Stimulated activated naive CD8-positive, alpha-beta T cell treated with anti-CD3 and anti-CD28 coated beads, Interleukin-15, amount 100 ng/mL, for 72 hours (primary cell): Measurements from ENCODE around the gene AP1B1.

ENCODE experiments used
- ATAC-seq: fragments of 150-1000 bp; cut with Tn5 transposase; 2 replicates; pipeline ENCODE4 v1.10.0; 2021; ENCODE audit warnings: mild to moderate bottlenecking, moderate library complexity
- DNase-seq, 2 donors: peaks; one replicate each; pipeline ENCODE4 v3.0.0; 2021 to 2022
- H3K27ac Mint-ChIP-seq, 2 donors: one replicate each; pipeline ENCODE4 v1.8.0; 2022; ENCODE audit warnings: mild to moderate bottlenecking in 2 of 2, mixed read lengths in 2 of 2, moderate library complexity in 2 of 2
- H3K27me3 Mint-ChIP-seq: one replicate; pipeline ENCODE4 v1.8.0; 2022; ENCODE audit warnings: mixed read lengths
- H3K4me1 Mint-ChIP-seq: one replicate; pipeline ENCODE4 v1.8.0; 2022; ENCODE audit warnings: mild to moderate bottlenecking, mixed read lengths
- H3K4me3 Mint-ChIP-seq, 2 donors: one replicate each; pipeline ENCODE4 v1.8.0; 2022; ENCODE audit warnings: mild to moderate bottlenecking in 2 of 2, mixed read lengths in 2 of 2, moderate library complexity in 1 of 2
- H3K9me3 Mint-ChIP-seq, 2 donors: one replicate each; pipeline ENCODE4 v1.8.0; 2022; ENCODE audit warnings: mixed read lengths in 2 of 2

Gene AP1B1

GRCh38 chr22:29396126-29396525 lies 7.8 kb upstream of the AP1B1 start:
- peaks cover 10% of the 10 kb centered on the region for H3K4me1 Mint-ChIP-seq
- no peaks in the 10 kb centered on the region for H3K9me3 Mint-ChIP-seq
- DNase-seq (no peak), ATAC-seq (no peak)
- no peak overlapping the region for H3K4me3 Mint-ChIP-seq
- no peaks in the 10 kb centered on the region for H3K27me3 Mint-ChIP-seq
- H3K27ac Mint-ChIP-seq, result no peak overlapping the region

GRCh38 chr22:29394931-29395581 lies 6.7 kb upstream of the AP1B1 start:
- H3K9me3 Mint-ChIP-seq, result no peaks in the 10 kb centered on the region
- no peak overlapping the region for H3K4me3 Mint-ChIP-seq
- ATAC-seq, result peak; percentile 92
- no peaks in the 10 kb centered on the region for H3K27me3 Mint-ChIP-seq
- no peak overlapping the region for H3K27ac Mint-ChIP-seq
- peak; percentile 49 to 56 for DNase-seq
- peaks cover 10% of the 10 kb centered on the region for H3K4me1 Mint-ChIP-seq

DNA sequence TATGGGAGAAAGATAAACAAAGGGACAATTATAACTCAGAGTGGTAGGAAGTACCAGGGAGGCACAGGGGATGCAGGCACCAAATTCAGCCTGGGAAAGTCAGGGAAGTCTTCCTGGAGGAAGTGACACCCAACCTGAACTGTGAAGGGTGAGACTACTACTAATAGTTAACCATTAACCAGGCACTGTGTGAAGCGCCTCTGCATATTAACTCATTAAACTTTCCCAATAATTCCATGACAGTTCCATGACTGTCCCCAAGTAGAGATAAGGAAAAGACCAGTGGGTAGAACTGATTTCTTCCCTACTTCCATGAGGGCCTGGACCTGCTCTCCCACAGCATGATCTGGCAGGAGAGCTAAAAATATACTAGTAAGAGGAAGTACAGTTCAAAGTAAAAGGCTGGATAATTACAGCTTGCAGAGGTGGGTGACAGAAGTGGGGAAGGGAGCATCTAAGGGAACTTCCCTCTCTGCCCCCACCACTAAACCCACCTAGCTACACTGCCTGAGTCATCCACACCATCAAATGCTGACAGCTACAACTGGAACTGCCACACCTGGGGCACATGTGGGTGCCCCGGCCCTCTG lies 4.7 kb upstream of the AP1B1 start:
- H3K27ac Mint-ChIP-seq, result peak overlapping the region in 1 of 2 donors; percentile 75
- peaks cover 19% of the 10 kb centered on the region for H3K4me1 Mint-ChIP-seq

GRCh38 chr22:29391546-29391945 lies 3.2 kb upstream of the AP1B1 start:
- Mint-ChIP-seq H3K27ac (no peak overlapping the region), H3K27me3 (no peaks in the 10 kb centered on the region), H3K4me1 (peaks cover 33% of the 10 kb centered on the region), H3K4me3 (no peak overlapping the region), H3K9me3 (no peaks in the 10 kb centered on the region)
- DNase-seq (no peak), ATAC-seq (no peak)

More for the DNA sequence above, 4.7 kb upstream of the AP1B1 start:
- ATAC-seq (no peak), DNase-seq (no peak)
- Mint-ChIP-seq H3K9me3 (no peaks in the 10 kb centered on the region), H3K27me3 (no peaks in the 10 kb centered on the region), H3K4me3 (no peak overlapping the region)

GRCh38 chr22:29390270-29390669 lies 1.9 kb upstream of the AP1B1 start:
- Mint-ChIP-seq H3K4me1 (peaks cover 45% of the 10 kb centered on the region), H3K27me3 (no peaks in the 10 kb centered on the region), H3K4me3 (no peak overlapping the region), H3K9me3 (no peaks in the 10 kb centered on the region), H3K27ac (no peak overlapping the region)
- ATAC-seq (no peak), DNase-seq (no peak)

GRCh38 chr22:29388759-29389090 lies 355 bp upstream of the AP1B1 start:
- DNase-seq (no peak), ATAC-seq (peak; percentile 29)
- Mint-ChIP-seq H3K27ac (peak overlapping the region; percentile 96 to 98), H3K4me1 (peaks cover 49% of the 10 kb centered on the region), H3K27me3 (no peaks in the 10 kb centered on the region), H3K9me3 (no peaks in the 10 kb centered on the region), H3K4me3 (peak overlapping the region; percentile 93 to 96)

GRCh38 chr22:29386708-29387107 lies 1.7 kb downstream of the AP1B1 start:
- peaks cover 58% of the 10 kb centered on the region for H3K4me1 Mint-ChIP-seq

GRCh38 chr22:29385748-29386147 lies 2.6 kb downstream of the AP1B1 start:
- DNase-seq (no peak), ATAC-seq (no peak)
- Mint-ChIP-seq H3K4me1 (peaks cover 65% of the 10 kb centered on the region), H3K27me3 (no peaks in the 10 kb centered on the region), H3K9me3 (no peaks in the 10 kb centered on the region), H3K4me3 (peak overlapping the region; percentile 0 to 16), H3K27ac (peak overlapping the region in 1 of 2 donors; percentile 12)

More at GRCh38 chr22:29386708-29387107, 1.7 kb downstream of the AP1B1 start:
- Mint-ChIP-seq H3K4me3 (peak overlapping the region; percentile 93 to 96), H3K27me3 (no peaks in the 10 kb centered on the region), H3K9me3 (no peaks in the 10 kb centered on the region), H3K27ac (peak overlapping the region in 1 of 2 donors; percentile 21)
- no peak for DNase-seq
- ATAC-seq, result no peak

GRCh38 chr22:29385151-29385704 lies 3.1 kb downstream of the AP1B1 start:
- DNase-seq, result no peak
- H3K27me3 Mint-ChIP-seq, result no peaks in the 10 kb centered on the region
- no peak for ATAC-seq
- no peak overlapping the region for H3K4me3 Mint-ChIP-seq
- peak overlapping the region in 1 of 2 donors; percentile 7 for H3K27ac Mint-ChIP-seq
- no peaks in the 10 kb centered on the region for H3K9me3 Mint-ChIP-seq
- peaks cover 71% of the 10 kb centered on the region for H3K4me1 Mint-ChIP-seq

DNA sequence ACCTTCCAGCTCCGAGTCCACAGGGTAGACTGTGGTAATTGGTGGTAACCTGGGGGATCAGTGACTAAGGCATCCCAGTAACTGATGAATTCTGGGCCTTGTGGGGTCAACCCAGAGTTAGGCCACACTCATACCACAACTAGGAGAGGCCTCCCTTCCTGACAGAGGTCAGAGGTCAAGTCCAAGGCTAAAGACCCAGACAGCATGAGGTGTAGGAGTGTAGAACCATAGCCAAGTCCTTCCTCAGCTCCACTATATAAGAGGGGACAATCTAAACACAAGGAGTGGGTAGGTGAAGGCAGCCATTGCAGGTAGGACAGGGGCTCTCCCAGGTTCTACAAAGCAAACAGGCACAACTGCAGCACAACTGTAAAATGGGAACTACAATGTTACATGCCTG lies 4.6 kb downstream of the AP1B1 start:
- Mint-ChIP-seq H3K27me3 (no peaks in the 10 kb centered on the region), H3K27ac (no peak overlapping the region), H3K9me3 (no peaks in the 10 kb centered on the region), H3K4me1 (peaks cover 72% of the 10 kb centered on the region), H3K4me3 (no peak overlapping the region)
- DNase-seq, result no peak
- ATAC-seq, result no peak

DNA sequence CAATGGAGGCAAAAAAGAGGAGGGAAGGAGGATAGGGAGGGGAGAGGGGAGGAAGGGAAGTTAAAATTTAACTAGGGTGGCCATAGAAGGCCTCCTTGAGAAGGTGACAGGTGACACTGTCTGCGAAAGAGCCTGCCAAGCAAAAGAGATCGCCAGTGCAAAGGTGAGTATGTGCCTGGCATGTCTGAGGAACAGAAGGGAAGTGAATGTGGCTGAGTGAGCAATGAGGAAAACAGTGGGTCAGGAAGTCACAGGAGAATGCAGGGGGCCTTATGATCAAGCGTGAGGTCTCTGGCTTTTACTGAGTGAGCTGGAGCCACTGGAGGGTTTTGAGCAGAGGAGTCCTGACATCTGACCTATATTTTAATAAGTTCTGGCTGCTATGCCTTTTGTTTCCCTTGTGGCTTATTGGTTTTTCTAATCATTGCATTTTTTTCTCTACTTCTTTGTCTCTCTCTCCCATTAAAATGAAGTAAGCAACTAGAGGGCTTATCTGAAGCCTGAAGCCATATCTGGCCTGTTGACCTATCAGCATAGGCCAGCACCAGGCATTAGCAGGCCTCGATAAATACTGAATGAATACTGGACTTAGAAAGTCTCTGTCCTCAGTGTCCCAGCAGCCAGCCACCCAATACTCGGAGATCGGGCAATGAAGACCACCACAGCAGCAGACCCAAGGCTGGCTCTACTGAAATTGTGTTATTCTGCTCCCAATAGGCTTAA lies 5.6 kb downstream of the AP1B1 start:
- no peaks in the 10 kb centered on the region for H3K9me3 Mint-ChIP-seq
- H3K27ac Mint-ChIP-seq, result no peak overlapping the region
- peaks cover 66% of the 10 kb centered on the region for H3K4me1 Mint-ChIP-seq
- no peak for DNase-seq
- no peak overlapping the region for H3K4me3 Mint-ChIP-seq
- H3K27me3 Mint-ChIP-seq, result no peaks in the 10 kb centered on the region
- no peak for ATAC-seq

DNA sequence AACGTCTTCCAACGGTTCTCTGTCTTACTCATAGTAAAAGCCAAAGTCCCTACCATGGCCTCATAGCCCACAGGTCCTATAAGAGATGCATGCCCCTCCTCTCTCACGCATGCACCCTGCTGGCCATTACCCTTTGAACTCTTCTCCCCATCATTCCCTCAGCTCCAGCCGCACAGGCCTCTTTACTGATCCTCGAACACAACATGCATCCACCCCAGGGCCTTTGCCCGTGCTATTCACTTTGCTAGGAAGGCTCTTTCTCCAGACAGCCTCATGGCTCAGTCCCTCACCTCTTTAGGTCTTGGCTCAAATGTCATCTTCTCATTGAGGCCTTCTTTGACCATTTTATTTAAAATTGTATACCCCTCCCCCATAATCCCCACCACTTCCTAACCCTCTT lies 7.5 kb downstream of the AP1B1 start:
- Mint-ChIP-seq H3K9me3 (peaks cover 0 to 3% of the 10 kb centered on the region in 2 donors), H3K27me3 (no peaks in the 10 kb centered on the region), H3K27ac (peak overlapping the region in 1 of 2 donors; percentile 13), H3K4me3 (no peak overlapping the region), H3K4me1 (peaks cover 63% of the 10 kb centered on the region)
- no peak for ATAC-seq
- DNase-seq, result no peak

DNA sequence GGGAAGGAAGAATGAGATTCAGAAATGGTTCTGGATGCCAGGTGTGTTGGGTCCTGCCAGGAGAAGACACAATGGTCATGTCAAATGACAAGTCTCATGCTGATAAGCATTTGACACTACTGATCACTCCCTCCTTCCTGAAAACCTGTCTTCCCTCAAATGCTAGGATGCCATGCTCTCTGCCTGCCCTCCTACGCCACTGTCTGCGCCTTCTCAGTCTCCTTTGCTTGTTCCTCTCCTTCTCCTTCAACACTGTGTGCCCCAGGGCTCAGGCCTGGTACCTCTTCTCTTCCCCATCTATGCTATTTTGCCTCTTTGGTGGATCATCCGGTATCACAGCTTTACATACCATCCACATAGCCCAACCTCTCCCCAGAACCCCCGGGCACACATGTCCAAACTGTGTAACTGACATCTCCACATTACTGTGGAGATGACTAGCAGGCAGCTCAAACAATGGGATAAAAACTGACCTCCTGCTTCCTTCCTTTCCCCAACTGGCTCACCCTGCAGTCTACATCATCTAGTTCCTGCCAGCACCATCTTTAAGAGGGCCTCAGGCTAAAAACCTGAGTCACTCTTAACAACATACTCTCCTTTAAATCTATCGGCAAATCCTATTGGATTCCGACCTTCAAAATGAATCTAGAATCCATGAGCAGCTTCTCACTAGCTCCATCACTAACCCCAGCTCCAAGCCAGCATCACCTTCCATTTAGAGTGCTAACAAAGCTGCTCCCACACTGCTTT lies 8.2 kb downstream of the AP1B1 start:
- H3K4me1 Mint-ChIP-seq, result peaks cover 63% of the 10 kb centered on the region

DNA sequence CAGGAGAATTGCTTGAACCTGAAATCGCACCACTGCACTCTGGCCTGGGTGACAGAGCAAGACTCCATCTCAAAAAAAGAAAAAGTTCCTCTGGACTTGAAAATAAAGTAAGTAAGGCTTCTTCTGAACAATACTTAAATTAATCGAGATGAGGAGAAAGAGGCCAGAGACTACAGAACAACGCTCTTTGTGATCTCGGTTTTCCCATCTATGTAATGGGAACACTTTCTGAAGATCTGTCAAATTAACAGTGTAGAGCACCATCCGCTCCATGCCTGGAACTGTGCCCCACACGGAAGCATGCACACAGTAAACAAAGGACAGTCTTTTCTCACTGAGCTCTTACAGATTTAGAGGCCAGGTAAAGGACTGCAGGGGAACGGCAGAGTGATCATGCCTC lies 9.1 kb downstream of the AP1B1 start:
- Mint-ChIP-seq H3K4me1 (peaks cover 58% of the 10 kb centered on the region), H3K9me3 (peaks cover 0 to 4% of the 10 kb centered on the region in 2 donors), H3K4me3 (no peak overlapping the region), H3K27me3 (no peaks in the 10 kb centered on the region), H3K27ac (no peak overlapping the region)
- ATAC-seq (no peak), DNase-seq (no peak)

More for the DNA sequence above, 8.2 kb downstream of the AP1B1 start:
- no peak for DNase-seq
- Mint-ChIP-seq H3K4me3 (no peak overlapping the region), H3K27me3 (no peaks in the 10 kb centered on the region), H3K9me3 (peaks cover 0 to 4% of the 10 kb centered on the region in 2 donors), H3K27ac (peak overlapping the region in 1 of 2 donors; percentile 13)
- no peak for ATAC-seq

GRCh38 chr22:29377979-29378378 lies 10.4 kb downstream of the AP1B1 start:
- no peak for DNase-seq
- no peaks in the 10 kb centered on the region for H3K27me3 Mint-ChIP-seq
- no peak for ATAC-seq
- H3K4me3 Mint-ChIP-seq, result no peak overlapping the region
- H3K9me3 Mint-ChIP-seq, result peaks cover 0 to 4% of the 10 kb centered on the region in 2 donors
- H3K4me1 Mint-ChIP-seq, result peaks cover 55% of the 10 kb centered on the region
- H3K27ac Mint-ChIP-seq, result no peak overlapping the region
